Activated T-cell treated with anti-CD3 and anti-CD28 coated beads for 24 hours (primary cell): ENCODE data around the gene ARX.

Experiments used
- DNase-seq: peaks from one replicate; pipeline ENCODE4 v3.0.0-alpha.2; 2020; ENCODE audit warnings: low read depth

Gene ARX

DNA sequence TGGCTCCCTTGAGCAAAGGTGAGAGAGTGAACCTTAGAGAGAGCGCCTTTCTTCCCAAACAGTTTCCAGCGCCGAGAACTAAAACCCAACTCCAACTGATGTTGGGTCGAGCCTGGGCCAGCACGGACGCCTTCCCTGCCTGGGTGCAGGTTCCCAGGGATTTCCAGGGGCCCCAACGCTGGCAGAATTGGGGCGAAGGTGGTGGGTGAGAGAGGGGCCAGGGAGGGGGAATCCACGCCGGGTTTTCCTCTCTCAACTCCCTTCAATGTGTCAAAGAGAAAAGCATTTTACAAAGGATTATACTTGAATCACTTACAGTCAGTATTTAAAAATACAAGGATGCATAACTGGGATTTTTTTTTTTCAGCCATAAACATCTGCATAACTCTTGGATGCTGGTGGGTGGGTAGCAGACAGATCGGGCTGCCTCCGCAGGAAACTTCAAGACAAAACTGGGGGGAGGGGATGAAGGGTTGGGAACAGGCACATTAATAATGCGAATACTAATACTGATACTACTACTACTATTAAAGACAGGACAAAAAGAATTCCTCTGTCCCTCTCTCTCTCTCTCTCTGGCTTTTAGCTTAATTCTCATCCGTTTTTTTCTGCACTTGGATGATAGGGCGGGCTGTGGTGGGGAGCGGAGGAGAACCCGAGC, 1.3 kb upstream of the ARX start:
- no peak for DNase-seq

DNA sequence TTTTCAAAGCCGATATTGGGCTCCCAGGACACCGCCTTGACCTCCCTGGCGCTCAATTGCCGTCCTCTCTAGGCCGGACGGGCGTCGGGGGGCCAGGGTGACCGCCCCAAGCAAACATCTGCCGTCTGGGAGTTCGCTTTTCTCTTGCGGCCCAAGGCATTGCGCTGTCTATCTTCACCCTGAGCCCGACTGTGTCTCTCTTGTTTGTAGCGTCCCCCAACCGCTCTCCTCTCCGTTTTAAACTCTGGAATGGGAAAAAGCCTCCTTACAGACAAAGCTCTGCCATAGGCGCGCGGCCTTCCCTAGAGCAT, 551 bp upstream of the ARX start:
- DNase-seq: no peak

DNA sequence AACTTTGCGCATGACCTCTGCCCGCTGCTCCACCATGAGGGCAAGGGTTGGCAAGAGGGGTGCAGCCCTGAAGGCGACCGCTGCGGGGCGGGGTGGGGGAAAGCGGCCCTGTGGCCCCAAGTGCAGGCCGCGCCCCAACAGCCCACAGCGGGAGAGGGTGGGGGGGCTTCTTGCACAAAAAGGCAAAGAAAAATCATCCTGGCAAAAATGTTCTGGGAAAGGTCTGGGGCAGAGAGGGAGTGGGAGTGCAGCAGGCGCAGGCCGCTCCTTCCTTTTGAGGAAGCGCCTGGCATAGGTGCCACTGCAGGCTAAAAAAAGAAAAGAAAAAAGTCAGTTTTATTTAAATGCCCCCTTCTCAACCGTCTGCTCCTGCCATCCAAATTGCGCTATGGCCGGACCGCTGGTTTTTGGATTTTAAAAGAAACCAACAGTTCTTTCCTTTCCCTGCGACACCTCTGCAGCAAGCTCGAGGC, 1.4 kb downstream of the ARX start:
- DNase-seq: no peak

DNA sequence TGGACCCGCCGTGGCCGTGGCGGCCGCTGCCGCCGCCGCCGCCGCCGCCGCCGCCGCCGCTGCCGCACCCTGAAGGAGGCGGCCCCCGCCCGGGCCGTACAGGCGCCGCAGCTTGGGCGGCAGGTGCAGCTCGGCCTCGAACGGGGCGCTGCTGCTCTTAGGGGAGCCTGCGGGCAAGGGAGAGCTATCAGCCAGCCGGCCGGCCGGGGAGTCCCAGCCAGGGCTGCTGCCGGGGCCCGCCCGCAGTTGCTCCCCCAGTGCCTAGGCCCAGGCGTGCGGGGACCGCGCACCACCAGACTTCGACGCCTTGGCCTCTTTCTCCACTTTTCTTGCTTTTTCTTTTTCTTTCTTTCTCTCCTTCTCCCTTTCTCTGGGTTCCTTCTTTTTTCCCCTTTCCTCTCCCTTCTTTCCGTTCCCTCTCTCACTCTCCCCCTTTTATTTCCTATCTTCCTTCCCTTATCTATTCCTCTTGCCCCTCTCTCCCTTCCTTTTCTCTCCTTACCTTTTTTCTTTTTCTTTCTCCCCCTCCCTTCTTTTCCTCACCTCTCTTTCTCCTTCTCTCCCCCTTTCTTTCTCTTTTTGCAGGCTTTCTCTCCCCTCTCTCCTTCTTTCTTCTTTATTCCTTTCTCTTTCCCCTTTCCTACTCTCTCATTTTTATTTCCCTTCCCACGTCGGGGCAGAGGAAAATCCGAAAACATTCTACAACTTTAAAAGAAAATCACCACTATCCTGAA, 2.0 kb downstream of the ARX start:
- no peak for DNase-seq

DNA sequence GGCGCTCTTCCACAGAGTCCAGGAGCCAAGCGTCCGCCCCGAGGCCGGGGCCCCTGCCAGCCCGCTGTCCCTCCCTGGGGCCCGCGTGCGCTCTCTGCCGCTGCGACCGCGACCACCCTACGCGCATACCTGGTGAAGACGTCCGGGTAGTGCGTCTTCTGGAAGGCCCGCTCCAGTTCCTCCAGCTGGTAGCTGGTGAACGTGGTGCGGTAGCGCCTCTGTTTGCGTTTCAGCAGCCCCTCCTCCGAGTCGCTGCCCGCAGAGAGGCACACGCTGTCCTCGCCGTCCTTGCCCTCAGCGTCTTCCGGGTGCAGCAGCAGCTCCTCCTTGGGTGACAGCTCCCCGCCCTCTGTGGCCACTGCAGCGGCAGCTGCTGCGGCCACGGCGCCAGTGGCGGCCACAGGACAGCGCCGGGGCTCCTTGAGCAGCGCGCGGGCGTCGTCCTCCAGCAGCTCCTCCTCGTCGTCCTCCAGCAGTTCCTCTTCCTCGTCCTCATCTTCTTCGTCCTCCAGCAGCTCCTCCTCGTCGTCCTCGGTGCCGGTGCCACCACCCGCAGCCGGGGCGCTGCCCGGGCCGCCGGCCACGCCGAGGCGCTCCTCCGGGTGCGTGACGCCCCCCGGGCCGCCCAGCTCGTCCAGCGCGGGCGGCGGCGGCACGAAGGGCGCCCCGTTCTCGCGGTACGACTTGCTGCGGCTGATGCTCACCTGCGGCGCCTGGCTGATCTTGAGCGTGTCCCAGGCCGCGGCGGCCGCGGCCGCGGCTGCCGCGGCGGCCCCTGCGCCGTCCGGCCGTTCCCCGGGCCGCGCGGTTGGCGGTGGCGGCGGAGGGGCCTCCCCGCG, 2.8 kb downstream of the ARX start:
- DNase-seq: no peak

DNA sequence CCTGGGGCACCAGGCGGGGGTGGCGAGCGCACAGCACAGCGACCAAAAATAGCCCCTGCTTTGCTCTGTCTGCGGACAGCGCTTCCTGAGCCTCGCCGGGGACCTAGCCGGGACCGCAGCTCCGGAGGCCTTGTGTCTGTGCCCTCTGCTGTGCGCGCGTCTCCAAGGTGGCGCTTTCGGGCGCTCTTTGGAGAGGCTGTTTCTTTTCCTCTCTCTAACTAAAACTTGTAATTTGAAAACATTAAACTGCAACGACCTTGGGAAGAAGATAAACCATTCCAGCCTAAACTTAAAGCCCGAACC, 3.4 kb downstream of the ARX start:
- no peak for DNase-seq

DNA sequence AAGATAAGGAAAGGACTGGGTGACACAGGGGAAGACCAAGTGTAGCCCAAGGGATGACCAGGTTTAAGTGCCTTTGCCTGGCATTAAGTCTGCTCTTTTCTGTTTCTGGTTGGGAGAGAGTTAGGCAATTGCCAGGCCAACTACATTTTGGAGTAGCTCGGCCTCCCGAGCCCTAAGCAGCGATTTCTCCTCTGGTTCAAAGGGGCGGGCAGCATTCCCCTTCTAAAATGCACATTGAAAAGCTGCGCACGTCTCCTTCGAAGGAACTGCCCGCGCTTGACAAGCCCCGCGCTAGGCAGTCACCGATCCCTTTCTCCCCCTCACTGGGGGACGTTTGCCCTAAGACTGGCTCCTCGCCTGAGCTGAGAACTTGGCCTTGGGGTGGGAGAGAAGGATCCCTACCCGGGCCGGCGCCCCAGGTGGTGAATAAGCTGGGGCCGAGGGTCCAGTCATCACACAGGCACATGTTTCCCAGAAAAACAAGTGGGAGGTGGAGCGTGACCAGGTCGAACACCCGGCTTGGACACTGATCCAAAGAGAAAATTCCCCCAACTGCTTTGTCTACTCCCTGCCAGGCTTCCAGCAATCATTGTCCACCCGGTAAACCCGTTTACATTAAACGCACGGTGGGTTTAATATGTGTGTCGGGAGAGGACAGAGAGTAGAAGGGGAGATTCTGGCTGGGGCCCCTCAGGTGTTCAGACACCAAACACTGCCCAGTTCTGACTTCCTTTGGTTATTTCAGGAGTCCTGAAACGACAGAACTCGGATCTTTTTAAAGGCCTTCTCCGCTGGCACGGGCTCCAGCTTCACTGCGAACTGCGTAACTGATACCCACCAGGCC, 4.0 kb downstream of the ARX start:
- DNase-seq: no peak

DNA sequence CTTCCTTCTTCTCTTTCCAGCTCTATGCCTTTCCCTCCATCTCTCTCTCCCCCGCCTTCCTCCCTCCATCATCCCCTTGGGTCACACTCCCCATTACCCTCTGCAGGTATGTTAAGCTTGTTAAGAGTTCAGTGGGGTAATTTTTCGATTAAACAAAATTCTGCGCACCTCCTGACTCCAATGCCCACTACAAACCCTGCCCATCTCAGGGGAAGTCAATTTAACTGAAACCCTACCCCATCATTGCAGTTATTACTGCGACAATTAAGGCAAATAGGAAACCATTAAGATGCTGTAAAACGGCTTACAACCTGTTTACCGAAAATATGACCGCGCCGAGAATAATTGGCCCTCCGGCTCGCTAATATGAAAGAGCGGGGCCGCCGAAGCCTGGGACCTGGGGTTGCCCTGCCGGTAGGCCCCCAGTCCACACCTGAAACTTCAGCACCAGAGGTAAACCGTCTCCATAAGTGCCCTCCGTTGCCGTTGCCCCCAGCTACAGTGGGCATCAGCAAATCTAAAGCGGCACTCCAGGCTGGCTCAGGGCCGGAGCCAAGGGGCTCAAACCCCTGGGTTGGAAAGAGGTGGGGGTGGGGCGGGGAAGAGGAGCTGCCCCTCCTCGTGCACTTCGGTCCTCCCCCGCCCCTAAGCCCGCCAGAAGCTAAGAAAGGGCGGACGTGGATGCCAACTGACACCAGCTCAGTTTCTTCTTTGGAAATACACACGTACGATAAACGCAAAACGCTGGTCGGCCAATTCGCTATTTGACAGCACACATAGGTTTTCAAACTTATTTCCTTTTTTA, 4.8 kb downstream of the ARX start:
- no peak for DNase-seq

DNA sequence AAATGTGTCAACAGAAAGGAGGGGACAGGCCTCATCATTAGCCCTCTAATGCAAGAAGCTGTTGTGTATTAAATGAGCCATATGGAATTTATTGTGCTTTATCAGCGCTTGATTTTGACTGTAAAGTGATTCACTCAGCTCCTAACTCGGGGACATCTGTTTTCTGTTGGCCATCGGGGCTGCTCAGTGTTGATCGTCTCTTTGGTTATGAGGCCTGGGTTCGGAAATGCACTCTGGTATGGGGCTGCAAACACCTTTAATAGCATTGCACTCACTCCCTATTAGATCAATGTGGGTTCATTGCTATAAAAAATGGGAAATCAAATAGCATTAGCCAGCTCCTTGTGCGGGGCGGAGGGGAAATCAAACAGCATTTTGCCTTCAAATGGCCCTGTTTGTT, 6.4 kb downstream of the ARX start:
- DNase-seq: no peak

DNA sequence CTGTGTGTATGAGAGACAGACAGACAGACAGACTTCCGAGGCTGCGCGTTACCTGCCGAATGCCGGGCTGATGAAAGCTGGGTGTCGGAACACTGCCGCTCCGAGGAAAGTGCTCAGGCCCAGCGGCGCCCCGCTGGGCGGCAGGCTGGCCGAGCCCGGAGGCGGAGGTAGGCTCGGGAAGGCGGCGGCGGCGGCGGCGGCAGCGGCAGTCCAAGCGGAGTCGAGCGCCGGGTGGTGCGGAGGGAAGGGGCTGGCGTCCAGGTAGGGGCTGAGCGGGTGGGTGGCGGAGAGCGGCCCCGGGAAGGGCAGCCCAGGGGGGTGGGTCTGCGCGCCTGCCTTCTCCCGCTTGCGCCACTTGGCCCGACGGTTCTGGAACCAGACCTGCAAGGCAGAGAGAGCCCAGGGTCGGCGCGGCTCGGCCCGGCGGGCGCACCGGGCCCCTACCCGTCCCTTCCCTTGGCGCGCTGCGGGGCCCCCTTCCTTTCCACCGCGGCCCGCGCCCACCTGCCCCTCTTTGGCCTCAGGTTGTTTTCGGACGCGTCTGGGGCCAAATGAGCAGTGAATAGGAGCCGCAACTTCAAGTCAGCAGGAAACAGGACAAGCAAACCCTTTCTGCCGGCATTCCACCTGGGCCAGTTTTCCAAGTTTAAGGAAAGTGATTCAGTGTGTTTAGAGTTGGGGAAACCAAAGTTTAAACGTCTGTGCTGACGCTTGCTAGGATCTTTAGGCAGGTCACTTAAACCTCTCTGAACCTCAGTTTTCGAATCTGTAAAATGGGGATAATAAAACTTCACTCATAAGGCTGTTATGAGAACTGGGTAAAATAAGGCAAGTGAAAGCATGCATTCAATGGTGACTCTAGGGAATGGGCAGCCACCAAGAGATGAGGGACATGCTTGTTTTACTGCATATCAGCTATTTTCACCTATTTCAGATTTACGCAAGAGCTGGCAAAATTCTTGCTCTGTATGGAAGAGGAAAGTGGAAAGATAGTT, 8.4 kb downstream of the ARX start:
- no peak for DNase-seq

DNA sequence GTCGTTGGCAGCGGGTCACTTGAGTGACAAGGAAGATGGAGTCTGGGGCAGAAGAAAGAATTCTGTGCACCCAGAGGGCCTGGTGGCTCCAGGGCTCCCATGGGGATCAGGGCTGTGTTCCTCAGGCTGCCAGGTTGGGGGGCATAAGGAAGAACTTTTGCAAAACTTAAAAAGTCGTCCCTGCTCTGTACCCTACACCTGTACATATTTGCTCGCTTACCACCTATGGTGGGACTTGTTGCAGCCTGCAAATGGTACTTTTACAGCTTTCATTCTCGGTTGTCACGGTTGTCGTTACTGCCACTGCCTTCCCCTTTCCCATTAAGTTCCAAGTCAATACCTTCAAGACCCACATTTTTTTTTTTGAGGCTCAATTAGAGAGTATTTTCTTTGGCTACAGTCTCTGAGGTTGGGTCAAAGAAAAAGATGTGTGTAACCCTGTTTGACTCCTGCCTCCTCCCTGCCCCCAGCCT, 9.1 kb downstream of the ARX start:
- no peak for DNase-seq

DNA sequence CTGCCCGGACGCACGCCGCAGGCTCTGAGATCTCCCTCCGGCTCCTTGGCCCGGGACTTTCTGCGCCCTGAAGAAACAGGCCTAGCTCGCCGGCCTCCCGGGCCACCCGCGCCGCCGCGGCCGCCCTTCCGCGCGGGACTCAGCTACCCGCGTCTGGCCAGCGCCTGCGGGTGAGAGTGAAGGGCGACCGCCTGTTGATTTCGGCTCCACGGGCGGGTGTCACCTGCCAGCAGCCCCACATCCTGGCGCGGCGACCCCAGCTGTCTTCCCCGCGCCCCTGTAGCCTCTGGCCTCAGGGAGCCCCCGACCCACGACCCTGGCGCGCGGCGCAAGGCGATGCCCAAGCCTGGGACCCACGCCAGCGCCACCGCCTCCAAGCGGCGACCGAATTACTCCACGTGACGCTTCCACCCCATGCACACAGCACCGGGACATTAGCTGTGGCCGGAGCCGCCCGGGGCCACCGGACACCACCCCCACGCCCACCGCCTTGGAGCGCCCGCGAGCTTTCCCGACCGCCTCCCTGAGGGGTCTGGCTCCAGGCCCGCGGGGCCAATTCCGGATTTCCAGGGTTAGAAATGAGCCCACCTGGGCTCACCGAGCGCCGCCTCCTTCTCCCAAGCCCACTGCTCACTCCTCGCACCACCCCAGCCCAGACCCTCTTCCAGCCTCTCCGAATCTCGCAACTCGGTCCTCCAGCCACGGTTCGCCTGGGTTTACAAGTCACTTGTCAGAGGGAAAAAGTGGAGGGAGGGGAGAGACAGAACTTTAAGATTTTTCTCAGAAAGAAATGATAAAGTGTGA, 10.2 kb downstream of the ARX start:
- DNase-seq: no peak

DNA sequence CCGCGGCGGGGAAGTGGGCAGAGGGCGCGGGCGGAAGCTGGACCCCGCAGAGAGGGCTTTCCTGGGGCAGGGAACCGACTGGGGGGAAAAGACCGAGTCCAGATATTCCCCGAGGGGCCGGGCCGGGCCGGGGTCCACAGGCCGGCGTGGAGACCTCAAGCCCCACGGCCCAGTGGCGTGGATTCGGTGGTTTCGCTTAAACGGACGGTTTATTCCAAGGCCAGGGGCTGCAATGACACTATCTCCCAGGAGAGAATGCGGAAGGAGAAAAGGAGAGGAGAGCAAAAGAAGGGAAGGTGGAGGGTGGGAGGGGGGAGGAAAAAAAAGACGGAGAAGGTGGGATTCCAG, 10.8 kb downstream of the ARX start:
- DNase-seq: no peak

DNA sequence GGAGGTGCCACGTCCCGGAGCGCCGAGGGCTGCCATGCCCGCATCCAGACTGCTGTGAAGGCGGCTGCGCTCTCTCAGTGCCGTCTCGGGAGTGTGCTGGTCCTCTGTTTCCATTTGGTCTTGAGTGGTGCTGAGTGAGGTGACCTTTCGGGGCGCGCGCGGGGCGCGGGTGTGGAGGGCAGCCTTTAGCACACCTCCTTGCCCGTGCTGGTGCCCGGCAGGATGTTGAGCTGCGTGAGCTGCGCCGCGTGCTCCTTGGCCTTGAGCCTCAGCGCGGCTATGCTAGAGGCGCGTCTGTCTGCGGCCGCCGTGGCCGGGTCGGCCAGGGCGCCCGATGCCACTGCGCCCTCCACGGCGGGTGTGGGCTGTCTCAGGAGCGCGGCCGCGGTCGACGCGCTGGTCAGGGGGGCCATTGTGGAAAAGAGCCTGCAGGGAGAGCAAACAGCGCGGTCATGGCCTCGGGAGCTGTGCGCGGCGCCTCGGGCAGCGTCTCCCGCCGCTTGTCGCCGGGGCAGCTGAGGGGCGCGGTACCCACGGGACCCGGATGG, 11.2 kb downstream of the ARX start:
- no peak for DNase-seq

DNA sequence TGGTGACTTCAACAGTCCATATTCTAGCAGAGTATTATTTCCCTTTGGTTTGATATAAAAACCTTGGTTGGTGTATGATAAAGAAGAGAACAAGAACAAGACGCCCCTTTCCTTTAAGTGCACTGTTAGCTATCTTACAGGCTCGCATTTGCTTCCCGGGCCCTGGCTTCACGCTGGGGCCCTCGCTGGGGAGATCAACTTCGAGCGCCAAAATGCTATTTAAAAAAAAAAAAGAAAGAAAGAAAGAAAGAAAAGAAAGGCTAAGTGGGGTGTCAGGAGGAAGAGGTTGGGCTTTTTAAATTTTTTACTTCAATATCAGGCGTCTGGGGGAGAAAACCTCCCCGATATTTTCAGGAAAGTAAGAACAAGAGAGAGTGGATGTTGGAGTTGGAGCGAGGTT, 11.7 kb downstream of the ARX start:
- no peak for DNase-seq

DNA sequence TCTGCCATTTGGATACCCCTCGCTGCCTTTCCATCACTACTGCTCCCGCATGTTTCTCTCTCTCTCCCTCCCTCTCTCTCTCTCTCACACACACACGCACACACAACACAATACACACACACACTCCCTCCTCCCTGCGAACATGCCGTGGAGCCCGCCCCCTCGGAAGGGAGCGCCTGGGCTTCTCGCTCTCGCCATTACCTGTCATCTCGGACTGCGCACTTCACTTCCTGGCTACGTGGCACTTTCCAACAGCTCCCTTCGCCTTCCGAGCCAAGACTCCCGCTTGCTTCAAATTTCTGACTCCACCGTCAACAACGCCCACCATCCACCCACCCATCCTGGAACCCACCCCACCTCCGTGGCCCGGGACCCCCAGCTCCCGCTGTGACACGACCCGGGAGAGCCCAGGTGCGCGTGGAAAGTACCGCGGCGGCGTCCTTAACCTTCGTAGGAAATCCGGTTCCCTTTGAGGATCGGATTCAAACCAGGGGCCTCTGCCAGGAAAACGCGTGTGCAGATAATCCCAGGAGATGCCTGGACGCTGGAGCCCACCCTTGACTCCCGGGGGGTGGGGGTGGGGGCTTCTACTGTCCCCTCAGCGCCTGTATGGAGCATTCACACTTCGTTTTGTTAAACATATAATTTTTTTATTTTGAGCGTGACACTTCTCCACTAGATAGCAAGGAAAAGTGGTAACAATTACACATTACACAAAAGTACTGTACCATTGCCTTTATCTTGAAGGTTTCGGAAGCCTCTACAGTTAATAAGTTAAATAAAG, 12.5 kb downstream of the ARX start:
- no peak for DNase-seq

DNA sequence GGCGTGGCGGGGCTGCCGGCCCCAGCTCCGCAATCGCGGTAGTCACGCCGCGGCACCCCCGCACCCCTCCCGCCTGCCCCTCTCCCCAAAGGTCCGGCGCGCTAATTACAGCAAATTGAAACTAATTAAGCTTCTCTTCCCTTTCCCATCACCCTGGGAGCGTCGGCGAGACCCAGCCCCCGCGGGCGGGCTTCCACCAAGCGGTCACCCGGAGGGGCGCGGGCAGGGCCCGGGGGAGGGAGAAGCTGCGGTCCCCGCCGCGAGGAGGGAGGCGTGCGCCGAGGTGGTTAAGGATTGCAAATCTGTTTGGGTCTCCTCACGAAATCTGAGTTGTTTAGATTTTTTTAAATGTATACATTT, 13.1 kb downstream of the ARX start:
- DNase-seq: no peak
